Measurements from ENCODE around the gene INPP1.

INPP1 gene

DNA sequence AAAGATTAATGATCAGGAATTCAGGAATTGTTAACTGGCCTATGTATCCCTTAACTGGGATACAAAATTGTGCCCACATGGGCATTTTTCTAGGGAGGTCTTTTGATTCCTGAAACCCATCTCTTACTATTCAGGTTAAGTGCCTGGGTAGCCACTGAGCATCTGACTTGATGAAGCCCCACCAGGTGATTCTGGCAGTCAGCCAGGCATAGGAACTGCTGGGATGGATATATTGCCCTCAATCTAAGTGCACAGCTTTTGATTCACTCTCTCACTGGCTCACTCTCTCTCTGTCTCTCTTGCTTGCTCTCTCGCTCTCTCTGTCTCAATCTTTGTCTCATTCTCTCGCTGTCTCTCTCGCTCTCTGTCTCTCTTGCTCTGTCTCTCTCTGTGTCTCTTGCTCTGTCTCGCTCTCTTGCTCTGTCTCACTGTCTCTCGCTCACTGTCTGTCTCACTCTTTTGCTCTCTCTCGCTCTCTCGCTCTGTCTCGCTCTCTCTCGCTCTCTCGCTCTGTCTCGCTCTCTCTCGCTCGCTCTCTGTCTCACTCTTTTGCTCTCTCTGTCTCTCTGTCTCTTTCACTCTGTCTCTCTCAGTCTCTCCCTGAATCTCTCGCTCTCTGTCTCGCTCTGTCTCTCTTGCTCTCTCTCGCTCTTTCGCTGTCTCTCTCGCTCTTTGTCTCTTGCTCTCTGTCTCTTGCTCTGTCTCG is 22.3 kb downstream of the INPP1 start:
- no peak for DNase-seq

DNA sequence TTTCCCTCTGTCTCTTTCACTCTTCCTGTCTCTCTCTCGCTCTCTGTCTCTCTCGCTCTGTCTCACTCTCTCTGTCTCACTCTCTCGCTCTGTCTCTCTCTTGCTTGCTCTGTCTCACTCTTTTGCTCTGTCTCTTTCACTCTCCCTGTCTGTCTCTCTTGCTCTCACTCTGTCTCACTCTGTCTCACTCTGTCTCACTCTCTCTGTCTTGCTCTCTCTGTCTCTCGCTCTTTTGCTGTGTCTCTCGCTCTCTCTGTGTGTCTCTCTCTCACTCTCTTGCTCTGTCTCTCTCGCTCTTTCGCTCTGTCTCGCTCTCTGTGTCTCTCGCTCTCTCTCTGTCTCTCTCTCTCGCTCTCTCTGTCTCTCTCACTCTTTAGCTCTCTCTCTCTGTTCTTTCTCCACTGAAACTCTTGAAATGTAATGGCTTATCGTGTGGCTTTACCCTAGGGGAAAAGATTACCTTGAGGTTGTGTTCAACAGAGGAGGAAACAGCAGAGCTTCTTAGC is 22.9 kb downstream of the INPP1 start:
- DNase-seq: no peak

DNA sequence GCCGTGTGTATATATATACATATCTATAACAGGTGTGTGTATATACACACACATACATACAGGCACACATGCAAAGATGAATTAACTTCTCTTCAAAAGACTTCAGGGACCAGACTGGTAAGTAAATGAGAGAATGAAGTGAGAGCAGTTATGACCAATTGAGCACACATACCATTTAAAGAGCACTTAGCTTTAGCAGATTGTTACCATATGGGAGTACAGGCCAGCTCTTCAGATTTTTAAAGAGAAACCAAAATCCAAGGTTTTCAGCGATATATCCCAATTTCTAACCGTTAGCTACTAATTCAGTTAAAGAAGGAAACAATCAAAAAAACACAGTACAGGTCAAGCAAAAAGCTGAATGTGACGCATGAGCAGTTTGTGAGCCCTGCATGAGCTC is 23.7 kb downstream of the INPP1 start:
- no peak for DNase-seq

- DNase-seq: no peak
Observed at GRCh38 chr2:190369635-190370034, 26.2 kb downstream of the INPP1 start.

DNA sequence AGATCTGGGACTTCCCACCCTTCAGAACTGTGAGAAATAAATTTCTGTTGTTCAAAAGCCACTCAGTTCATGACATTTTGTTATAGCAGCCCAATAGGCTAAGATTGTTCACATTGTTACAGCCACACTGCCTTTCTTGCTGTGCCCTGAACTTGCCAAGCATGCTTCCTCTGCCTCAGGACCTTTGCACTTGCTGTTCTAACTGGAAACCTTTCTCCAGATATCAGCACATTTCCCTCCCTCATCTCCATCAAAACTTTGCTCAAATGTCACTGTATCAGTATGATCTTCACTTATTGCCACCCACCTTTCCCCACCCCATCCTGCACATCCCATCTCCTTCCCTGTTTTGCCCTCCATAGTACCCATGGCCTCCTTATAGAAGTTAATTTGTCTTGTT is 32.7 kb downstream of the INPP1 start:
- no peak for DNase-seq

DNA sequence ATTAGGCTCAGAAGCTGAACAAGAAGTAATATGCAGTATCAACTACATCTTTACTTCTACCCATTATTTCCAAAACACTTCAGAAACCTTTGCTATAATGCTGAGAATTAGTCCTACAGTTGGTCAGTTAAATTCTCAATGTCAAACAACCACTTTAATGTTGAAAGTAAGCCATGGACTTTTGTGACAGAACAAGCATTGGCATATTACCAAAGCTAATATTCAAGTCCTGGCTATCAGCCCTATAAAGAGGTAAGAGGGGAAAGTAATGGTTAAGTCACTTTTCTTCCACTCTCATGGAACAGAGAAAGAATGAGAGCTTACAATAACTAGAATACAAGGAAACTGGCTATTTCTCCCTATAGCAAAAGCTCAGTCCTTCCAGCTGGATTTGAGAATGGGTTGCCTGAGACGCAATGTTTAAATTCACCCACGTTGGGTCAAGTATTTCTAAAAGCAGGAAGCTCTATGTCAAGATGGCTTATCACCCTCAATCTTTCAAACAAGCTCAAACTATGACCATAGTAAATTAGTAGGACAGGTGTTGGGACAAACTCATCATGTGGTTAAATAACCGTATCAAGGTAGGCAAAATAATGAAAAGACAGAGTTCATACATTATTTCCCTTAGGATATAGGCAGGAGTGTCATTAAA is 33.3 kb downstream of the INPP1 start:
- no peak for DNase-seq

DNA sequence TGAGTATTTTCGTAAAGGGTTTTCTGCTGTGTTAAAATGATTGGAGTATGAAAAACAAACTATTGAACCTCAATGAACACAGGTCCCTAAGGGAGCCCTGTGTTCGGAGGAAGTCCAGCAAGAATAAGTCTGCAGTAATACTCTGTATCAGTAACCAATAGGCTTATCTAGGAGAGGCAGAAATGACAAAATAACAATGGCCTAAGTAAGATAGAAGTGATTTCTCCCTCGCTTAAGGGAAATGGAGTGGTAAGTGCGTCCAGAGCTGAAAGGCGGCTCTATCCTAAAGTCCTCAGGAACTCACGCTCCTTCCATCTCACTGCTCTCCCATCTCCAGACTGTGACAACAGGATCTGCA is 35.5 kb downstream of the INPP1 start:
- DNase-seq: no peak

DNA sequence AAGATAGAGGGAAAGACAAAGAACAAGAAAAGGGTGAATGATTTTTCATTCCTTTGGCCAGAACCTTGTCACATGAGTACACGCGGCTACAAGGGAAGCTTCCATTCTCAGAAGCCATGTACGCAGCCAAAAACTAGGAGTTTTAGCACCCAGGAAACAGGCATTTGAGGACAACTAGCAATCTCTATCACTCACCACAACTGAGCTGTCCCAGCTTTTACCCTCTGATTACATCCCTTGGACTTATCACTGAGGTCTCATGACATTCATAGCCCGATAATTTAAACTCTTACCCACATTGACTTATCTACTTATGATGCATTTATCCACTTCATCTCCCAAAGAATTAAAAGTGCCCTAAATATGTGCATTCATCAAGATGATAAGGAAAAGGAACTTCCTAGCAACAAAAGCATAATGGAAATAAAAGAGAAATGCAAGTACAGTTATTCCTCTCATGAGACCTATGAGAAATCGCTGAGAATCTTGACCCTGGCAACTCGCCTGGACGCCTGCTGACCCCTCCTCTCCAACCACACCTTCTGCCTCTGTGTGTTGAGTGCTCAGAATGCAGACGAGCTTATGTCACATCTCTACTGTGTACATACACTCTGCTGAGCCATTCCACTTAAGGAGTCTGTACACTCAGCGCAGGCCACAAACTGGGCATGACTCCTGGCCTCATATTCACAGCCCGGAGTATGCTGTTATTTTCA is 36.0 kb downstream of the INPP1 start:
- DNase-seq: no peak

GRCh38 chr2:190380962-190381412 is 37.6 kb downstream of the INPP1 start:
- no peak for DNase-seq

- peak in 4 of 5 donors; percentile 8 to 62 (median 22) for DNase-seq
Observed at GRCh38 chr2:190382851-190383250, 39.5 kb downstream of the INPP1 start.

- no peak for DNase-seq
Observed at GRCh38 chr2:190387422-190387821, 44.0 kb downstream of the INPP1 start.

- no peak for DNase-seq
Observed at GRCh38 chr2:190396271-190396670, 52.9 kb downstream of the INPP1 start.

DNA sequence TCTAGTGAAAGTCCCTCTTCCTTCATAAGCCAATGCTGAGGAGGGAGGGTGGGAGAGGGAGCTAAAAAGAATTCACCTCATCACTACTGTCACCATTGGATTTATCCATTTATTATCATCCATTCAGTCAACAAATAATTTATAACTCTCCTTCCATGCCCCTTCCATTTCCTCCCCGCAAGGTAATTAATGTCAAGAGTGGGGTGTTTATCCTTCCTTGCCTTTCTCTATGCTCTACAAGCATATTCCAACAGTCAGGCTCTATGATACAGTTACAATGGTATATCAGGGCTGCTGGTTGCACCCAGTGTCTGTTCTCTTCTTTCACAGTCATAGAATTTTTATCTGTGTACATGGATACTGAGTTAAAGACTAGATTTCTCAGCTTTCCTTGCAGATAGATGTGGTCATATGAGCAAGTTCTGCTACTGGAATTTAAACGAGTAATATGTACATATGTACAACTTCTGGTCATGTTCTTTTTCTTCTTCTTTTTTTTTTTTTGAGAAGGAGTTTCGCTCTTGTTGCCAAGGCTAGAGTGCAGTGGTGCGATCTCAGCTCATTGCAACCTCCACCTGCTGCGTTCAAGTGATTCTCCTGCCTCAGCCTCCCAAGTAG is 59.7 kb downstream of the INPP1 start:
- DNase-seq: no peak

- DNase-seq: no peak
Observed at GRCh38 chr2:190404487-190404886, 61.1 kb downstream of the INPP1 start.

- no peak for DNase-seq
Observed at GRCh38 chr2:190405070-190405469, 61.7 kb downstream of the INPP1 start.

DNA sequence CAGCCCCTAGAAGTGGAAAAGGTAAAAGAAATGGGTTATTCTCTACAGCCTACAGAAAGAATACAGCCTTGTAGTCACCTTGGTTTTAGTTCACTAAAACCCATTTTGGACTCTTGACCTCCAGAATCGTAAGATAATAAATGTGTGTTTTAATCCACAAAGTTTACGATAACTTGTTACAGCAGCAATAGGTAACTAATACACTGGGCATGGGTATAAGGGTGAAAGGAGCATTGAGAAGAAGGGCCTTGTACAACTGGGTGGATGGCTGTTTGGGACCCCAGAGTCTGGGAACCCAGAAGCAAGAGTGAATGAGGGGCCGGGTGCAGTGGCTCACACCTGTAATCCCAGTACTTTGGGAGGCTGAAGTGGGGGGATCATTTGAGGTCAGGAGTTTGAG is 62.6 kb downstream of the INPP1 start:
- no peak for DNase-seq

GRCh38 chr2:190406805-190407204 is 63.4 kb downstream of the INPP1 start:
- DNase-seq: no peak

GRCh38 chr2:190407246-190407661 is 63.9 kb downstream of the INPP1 start:
- peak in 2 of 5 donors; percentile 6 to 38 for DNase-seq

DNA sequence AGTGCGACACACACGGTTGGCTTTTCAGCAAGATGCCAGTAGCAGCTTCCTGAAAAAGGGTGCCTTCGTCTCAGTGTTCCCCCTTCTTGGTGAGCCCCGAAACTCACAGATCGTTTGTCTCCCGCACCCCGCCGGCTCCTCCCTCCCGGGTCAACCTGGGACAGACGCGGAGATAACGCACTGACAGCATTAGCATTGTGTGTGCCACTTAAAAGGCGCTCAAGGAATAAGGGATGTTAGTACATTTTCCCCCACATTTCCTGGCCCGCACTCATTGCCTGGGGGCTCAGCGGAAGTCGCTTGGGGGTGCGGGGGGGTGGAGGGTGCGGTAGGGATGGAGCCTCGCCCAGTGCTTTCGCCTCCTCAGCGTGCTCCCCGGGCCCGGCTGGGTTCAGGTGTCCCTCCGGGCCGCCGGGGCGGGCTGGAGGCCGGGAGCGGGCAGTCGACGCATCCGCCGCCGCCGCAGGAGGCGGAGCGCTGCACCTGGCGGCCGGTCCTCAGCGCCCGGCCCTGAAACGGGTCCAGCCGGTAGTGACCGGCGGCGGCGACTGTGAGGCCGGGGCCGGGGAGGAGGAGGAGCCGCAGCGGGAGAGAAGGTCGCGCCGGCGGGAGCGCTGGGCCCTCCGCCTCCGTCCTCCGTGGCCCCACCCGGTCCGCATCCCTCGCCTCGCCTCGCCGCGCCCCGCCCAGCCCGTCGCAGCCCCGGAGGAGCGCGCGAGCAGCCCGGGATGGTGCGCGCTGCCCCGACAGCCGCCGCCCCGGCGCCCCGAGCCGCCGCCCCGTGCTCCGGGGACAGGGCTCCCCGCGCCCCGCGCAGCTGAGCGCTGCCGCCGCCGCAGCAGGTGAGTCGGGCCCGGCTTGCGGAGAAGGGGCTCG is 64.5 kb downstream of the INPP1 start, which contains the start of gene MFSD6:
MFSD6 (plus strand) TSS at position 694 of the 876 bp plus-strand sequence. CDS start 27,675 bp downstream, outside the sequence.
- DNase-seq: peak; percentile 24 to 60 (median 55)

GRCh38 chr2:190408538-190409271 is 65.3 kb downstream of the INPP1 start:
- peak; percentile 63 to 82 (median 73) for DNase-seq

DNA sequence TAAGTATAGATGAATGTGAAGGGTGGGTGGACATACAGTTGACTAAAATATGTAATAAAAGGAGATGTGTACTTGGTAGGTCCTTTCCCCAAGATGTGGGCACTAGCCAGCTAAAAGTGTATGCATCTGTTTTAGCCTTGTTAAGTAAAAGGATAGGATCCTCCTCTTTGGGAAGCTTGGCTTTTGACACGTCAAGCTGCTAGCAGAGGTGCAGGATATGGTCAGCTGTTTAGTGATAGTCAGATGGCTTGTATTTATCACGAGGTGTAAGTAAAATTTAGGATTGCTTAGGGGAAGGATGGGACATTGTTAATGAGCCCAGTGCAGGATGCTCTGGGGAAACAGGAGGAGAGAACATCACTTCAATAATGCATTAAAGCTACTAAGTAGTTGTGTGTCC is 66.2 kb downstream of the INPP1 start:
- DNase-seq: no peak
